GM21360 (cell line): ENCODE measurements around the gene SLC17A8.

ENCODE experiments used
- ATAC-seq: cut with Tn5 transposase; IDR thresholded peaks from one replicate; pipeline ENCODE4 v1.9.1; 2021; ENCODE audit warnings: mild to moderate bottlenecking, moderate library complexity; ENCODE audit not compliant: unreplicated experiment

The SLC17A8 gene

DNA sequence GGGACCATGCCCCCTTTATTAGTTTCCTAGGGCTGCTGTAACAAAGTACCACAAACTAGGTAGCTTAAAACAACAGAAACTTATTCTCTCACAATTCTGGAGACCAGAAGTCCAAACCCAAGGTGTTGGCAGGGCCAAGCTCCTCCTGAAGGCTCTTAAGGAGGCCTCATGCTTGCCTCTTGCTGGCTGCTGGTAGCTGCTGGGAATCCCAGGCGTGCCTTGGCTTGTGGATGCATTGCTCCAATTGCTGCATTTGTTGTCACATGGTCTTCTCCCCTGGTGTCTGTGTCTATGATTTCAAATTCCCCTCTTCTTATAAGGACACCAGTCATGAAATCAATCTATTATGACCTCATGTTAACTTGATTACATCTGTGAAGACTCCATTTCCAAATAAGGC is 11.2 kb downstream of the SLC17A8 start:
- ATAC-seq = no peak

DNA sequence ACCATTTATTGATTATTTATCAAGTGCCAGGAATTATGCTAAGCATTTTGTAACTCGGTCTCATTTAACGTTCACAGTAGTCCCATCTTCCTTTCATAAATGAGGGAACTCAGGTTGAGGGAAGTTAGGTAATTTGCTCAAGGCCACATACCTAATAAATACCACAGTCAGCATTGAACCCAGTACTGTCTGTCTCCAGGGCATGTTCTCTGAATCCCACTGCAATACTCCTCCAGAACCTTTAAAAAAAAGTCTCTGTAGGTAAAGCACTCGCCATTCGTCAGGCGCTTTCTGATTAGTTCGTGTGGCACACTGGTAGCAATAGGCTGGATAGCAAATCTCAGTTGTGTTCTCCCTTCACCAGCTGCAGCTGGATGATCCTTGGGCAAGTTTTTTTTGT is 14.3 kb downstream of the SLC17A8 start:
- ATAC-seq = no peak

GRCh38 chr12:100372853-100373640 is 16.2 kb downstream of the SLC17A8 start:
- ATAC-seq = no peak

GRCh38 chr12:100375038-100375735 is 18.3 kb downstream of the SLC17A8 start:
- ATAC-seq = no peak

GRCh38 chr12:100376161-100376560 is 19.3 kb downstream of the SLC17A8 start:
- no peak for ATAC-seq

DNA sequence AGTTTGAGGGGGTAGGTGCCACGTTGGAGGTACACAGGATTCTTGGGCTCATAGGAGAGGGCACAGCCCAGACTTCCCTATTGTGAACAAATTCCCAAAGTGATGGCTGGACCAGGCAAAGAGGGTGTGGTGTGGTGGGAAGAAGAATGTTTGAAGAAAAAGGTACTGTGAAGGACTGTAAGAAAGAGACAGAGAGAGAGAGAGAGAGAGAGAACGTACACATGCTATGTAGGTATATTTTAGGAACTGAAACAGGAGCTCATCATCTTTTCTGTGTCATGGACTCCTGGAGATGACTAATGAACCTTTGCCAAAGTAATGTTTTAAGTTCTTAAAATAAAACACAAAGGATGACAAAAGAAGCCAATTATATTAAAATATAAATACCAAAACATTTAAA is 24.5 kb downstream of the SLC17A8 start:
- no peak for ATAC-seq

GRCh38 chr12:100382338-100382737 is 25.5 kb downstream of the SLC17A8 start:
- ATAC-seq = no peak

DNA sequence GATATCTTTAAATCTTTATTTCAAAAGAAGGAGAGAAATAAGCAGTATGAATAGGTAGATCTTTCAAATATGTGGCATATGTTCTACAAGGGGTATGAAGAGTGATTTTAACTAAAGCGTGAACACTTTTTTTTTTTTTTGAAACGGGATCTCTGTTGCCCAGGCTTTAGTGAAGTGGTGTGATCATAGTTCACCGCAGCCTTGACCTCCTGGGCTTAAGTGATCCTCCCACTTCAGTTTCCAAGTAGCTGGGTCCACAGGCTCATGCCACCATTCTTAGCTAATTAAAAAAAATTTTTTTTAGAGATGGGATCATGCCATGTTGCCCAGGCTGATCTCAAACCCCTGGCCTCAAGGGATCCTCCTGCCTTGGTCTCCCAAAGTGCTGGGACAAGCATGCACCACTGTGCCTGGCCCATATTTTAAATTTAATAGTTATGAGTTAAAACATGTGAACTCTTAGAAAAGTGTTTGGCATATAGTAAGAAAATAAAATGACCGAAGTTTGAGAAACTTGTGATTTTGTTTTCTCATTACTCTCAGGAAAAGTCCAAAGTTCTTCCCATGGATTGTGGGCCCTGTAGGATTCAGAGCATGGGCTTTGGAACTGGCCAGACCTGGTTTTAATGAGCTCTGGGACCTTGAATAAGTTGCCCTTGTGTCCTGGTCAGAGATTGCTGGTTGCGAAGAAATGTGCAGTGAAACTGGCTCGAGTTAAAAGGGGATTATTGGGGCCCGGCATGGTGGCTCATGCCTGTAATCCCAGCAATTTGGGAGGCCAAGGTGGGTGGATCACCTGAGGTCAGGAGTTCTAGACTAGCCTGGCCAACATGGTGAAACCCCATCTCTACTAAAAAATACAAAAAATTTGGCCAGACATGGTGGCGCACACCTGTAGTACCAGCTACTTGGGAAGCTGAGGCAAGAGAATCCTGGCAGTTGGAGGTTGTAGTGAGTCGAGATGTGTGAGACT is 27.0 kb downstream of the SLC17A8 start:
- ATAC-seq = no peak

DNA sequence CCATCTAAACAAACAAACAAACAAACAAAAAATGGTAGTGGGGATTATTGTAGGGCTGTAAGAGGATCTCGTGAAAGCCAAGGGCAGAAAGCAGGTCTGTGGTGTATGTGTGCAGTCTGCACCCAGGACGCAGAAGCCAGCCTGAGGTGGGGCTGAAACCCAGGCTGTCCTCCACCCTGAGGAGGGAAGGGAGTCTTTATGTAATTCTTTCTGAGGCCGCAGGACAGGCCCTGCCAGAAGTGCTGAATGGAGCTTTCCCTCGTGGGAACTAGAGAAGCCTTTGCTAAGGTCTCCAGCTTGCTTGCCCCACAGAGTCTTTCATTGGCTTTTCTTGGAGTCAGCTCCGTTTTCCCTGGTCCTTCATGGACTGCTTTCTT is 27.7 kb downstream of the SLC17A8 start:
- no peak for ATAC-seq

- ATAC-seq = no peak
Observed at GRCh38 chr12:100388382-100388781, 31.5 kb downstream of the SLC17A8 start.

DNA sequence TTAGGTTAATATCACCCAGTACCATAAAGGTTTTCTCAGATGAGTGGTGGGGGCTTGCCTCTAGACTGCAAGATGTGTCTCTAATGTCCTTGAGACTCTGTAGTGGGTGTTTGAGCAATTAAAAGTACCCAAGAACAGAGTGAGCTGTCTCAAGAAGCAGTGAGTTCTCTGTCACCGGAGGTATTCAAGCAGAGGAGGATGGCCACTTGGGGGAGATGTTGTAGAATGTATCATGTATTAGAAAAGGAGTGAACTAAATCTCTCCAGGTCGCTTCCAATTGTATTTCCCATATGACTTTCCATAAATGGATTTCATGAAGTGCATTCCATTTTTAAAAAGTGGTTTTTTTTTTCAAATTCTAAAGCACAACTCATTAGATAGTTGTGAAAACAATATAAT is 35.0 kb downstream of the SLC17A8 start:
- no peak for ATAC-seq

DNA sequence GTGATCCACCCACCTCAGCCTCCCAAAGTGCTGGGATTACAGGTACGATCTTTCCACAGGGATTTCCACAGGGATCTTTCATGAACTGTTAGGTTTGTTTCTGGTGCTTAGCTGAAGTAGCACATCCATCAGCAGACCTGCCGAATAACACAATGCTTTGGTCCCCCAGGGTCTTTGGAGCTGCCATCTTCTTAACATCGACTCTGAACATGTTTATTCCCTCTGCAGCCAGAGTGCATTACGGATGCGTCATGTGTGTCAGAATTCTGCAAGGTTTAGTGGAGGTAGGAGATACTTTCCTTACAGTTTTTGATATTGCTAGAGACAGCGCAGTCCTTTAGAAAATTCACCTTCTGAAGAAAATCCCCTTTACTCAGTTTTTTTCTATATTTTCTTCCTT is 36.3 kb downstream of the SLC17A8 start:
- no peak for ATAC-seq

GRCh38 chr12:100395811-100396210 is 38.9 kb downstream of the SLC17A8 start:
- no peak for ATAC-seq

DNA sequence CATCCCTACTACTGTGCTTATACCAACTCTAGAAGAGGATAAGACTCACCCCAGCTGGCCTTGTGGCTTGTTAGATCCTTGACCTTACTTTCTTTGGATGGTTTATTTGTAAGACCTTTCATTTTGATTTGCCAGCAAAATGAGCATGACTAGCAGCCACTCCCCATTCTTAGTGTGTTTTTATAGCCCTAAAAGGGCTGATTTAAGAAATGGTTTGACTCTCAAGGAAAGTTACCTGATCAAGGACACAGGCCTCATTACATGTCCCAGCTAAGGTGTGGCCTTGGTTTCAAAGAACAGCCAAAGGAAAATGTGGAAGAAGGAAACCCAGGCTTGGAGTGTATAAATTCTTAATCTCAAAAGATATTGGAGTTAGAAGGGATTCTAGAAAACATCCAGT is 41.4 kb downstream of the SLC17A8 start:
- no peak for ATAC-seq

- ATAC-seq = no peak
Observed at GRCh38 chr12:100399095-100399494, 42.2 kb downstream of the SLC17A8 start.

- ATAC-seq = no peak
Observed at GRCh38 chr12:100401660-100402059, 44.8 kb downstream of the SLC17A8 start.

DNA sequence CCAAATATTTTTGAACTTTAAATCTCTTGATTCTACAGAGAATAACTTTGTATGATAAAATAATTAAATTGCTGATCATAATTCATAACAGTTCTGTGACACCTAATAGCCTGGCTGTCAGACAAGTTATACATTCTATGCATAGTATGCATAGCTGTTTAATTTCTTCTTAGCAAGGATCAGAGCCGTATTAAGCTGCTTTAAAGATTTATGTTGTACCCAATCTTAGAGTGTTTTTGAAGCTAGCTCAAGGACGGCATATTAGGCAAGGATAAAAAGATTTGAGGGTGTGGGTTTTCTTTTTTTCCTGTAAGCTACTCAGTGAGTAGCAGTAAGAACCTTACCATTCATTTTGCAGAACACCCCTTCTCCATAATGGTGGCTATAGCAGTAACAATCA is 45.9 kb downstream of the SLC17A8 start:
- no peak for ATAC-seq

GRCh38 chr12:100403446-100403845 is 46.6 kb downstream of the SLC17A8 start:
- no peak for ATAC-seq

DNA sequence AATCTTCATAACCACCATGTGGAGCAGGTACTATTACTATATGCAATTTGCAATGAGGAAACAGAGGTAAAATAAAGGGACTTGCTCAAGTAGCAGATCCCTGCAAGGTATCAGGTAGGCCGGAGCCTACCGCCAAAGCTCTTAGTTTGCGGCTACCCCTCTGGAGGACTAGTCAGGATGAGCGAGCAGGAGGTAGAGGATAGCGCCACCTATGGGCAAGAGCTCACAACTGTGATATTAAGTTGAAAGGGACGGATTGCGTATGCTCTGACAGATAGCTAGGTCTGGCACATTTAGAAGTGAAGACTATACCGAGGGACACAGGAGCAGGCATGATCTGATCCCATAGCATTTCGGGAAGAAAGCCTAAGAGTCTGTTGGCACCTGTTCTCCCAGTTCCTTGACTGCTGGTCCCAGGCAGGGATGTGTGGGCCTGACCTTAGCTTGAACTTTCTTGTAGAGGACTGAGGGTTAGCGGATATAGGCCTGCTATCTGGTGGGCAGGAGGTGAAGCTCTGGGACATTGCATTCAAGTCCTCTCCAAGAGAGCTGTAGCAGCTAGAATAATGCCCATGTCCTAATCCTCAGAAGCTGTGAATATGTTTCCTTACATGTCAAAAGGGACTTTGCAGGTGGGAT is 48.0 kb downstream of the SLC17A8 start:
- ATAC-seq = no peak

DNA sequence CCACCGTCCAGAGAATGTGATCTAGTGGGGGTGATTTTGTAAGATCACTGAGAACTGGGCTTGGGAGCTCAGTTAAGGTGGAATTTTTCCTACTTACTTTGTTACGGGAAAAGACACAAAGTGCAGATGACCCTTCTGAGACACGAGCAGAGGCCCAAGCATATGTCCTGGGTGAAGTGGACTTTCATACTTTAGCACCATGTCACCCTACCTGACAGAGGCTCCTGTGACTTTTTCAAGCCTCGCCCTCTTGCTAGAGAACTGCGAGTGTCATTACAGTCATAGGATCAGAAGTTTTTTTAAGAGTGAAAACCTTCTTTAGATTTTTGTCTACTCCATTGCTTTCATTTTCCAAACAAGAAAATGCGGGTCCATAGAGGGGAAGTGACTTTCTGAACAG is 56.1 kb downstream of the SLC17A8 start:
- ATAC-seq = no peak

GRCh38 chr12:100414739-100415138 is 57.9 kb downstream of the SLC17A8 start:
- no peak for ATAC-seq
